Sigmoid colon (tissue), 7 donors: ENCODE results near the gene IL4I1. TPM values are rescaled to one million over a fixed set of nuclear protein-coding genes. Genes with fewer than 3 reads are reported as not detected.

Source experiments
- DNase-seq: peaks from one replicate; pipeline ENCODE4 v3.0.0-alpha.2; 2019
- H3K27ac ChIP-seq, 4 donors: fragments of 200-600 bp; sonication (generic); one replicate each; pipeline ENCODE4 v1.5.1; 2016 to 2019; ENCODE audit warnings: mild to moderate bottlenecking in 1 of 4
- H3K27me3 ChIP-seq, 3 donors: fragments of 200-600 bp; sonication (generic); one replicate each; pipeline ENCODE4 v1.5.1; 2019; ENCODE audit warnings: mild to moderate bottlenecking in 1 of 3
- H3K36me3 ChIP-seq, 4 donors: fragments of 200-600 bp; sonication (generic); one replicate each; pipeline ENCODE4 v1.5.1; 2016 to 2019
- H3K4me1 ChIP-seq, 4 donors: fragments of 200-600 bp; sonication (generic); one replicate each; pipeline ENCODE4 v1.5.1; 2017 to 2019
- H3K4me3 ChIP-seq, 4 donors: fragments of 200-600 bp; sonication (generic); one replicate each; pipeline ENCODE4 v1.5.1; 2017 to 2019; ENCODE audit warnings: mild to moderate bottlenecking in 2 of 4, moderate library complexity in 1 of 4
- H3K9me3 ChIP-seq, 4 donors: fragments of 200-600 bp in 3 of 4; sonication (generic) in 3 of 4; one replicate each; pipeline versions ENCODE4 v1.5.1 to v1.6.1; 2013 to 2019
- POLR2A ChIP-seq, 2 donors: fragments of 450-650 bp; IDR thresholded peaks; one replicate each; pipeline ENCODE4 v1.6.1; 2016; ENCODE audit warnings: antibody characterized with exemption in 2 of 2, mild to moderate bottlenecking in 2 of 2, moderate library complexity in 2 of 2
- POLR2AphosphoS5 ChIP-seq, 4 donors: sonication (generic); formaldehyde crosslinking; IDR thresholded peaks; one replicate each; pipeline ENCODE4 v1.6.1; 2017; ENCODE audit warnings: antibody characterized with exemption in 4 of 4
- WGBS, 2 donors: extraction: QIAGEN DNeasy Blood & Tissue Kit; methylation state at CpG; one replicate each; pipeline ENCODE4 v1.1.7; 2013; 5-methylcytosine and 5-hydroxymethylcytosine counted together
- intact Hi-C: fragments of 100-400 bp; cut with DNase I; formaldehyde crosslinking; loops from one replicate; pipeline ENCODE4 v1.15.1; 2023
- polyA plus RNA-seq, 3 donors: library from polyadenylated mRNA; stranded (reverse); fragments of 200-250 nt; gene quantifications; one replicate each; pipeline ENCODE4 v1.2.3, GENCODE V29; 2013
- small RNA-seq, 3 donors: library from RNA; depleted of rRNA; stranded (forward); fragments of <200 nt; gene quantifications; one replicate each; pipeline ENCODE3, GENCODE V24; 2016
- total RNA-seq, 4 donors: library from RNA; depleted of rRNA; stranded (reverse); fragments of >200 nt; gene quantifications; one replicate each; pipeline ENCODE4 v1.1.0, GENCODE V29; 2016
- donor health status: healthy with polysubstance abuse.
- donor health status: Bipolar disorder and iron deficiency.
- donor health status: healthy.

Gene IL4I1
- total and polyA plus RNA-seq, 7 donors: 0.28 to 6.8 (median 0.66) TPM

- H3K27me3 ChIP-seq: no peaks in the 10 kb centered on the region
- H3K4me1 ChIP-seq: peaks cover 0 to 16% (median 7%) of the 10 kb centered on the region in 4 donors
- 94 to 97% methylated on average over 11 of the region's 11 CpGs for WGBS, 2 donors
- no peak overlapping the region for H3K4me3 ChIP-seq
- H3K36me3 ChIP-seq: peaks cover 18 to 46% (median 36%) of the 10 kb centered on the region in 4 donors
- intact Hi-C loops: no loop called here
- TF ChIP-seq POLR2AphosphoS5 (IDR thresholded peaks at IDR 0.05) (peak in 2 of 4 donors; percentile 43 to 58), POLR2A (IDR thresholded peaks at IDR 0.05) (no peak)
- H3K27ac ChIP-seq: peak overlapping the region in 3 of 4 donors; percentile 67 to 73 (median 69)
- H3K9me3 ChIP-seq: no peaks in the 10 kb centered on the region
- no peak for DNase-seq
Measured at GRCh38 chr19:49839713-49840112, 57.0 kb downstream of the IL4I1 start.

Small RNA genes within 50 kb of the gene (small RNA-seq; reads per million reads assigned to genes)
- gene MIR4749: 0 to 0.11 (median 0.06) reads per million in 3 donors

Other genes with a start within 250 kb of the IL4I1 start
- 10 to 100 TPM; 28.2 to 59.1 (median 32.6) TPM for gene IRF3, start 231.0 kb downstream of the IL4I1 start, total RNA-seq
- gene IRF3, start 231.0 kb downstream of the IL4I1 start, polyA plus RNA-seq: 100 to 1,000 TPM in 1 of 3 donors, 10 to 100 TPM in 2; 50.9 to 125 (median 64.9) TPM
- 1 to 10 TPM; 4.6 to 9.2 (median 6.5) TPM for gene BCL2L12, start 231.0 kb downstream of the IL4I1 start, total RNA-seq
- gene BCL2L12, start 231.0 kb downstream of the IL4I1 start, polyA plus RNA-seq: 10 to 100 TPM in 2 of 3 donors, 1 to 10 TPM in 1; 9.0 to 43.6 (median 10.2) TPM
- gene PRMT1, start 219.6 kb downstream of the IL4I1 start, total RNA-seq: 100 to 1,000 TPM; 106 to 175 (median 160) TPM
- 100 to 1,000 TPM in 2 of 3 donors, 10 to 100 TPM in 1; 84.1 to 172 (median 101) TPM for gene PRMT1, start 219.6 kb downstream of the IL4I1 start, polyA plus RNA-seq
- gene ADM5, start 207.3 kb downstream of the IL4I1 start, total RNA-seq: 1 to 10 TPM in 3 of 4 donors, under 1 TPM in 1; 0.49 to 1.7 (median 1.5) TPM
- 1 to 10 TPM in 1 of 3 donors, not detected in 2; 3.1 TPM for gene ADM5, start 207.3 kb downstream of the IL4I1 start, polyA plus RNA-seq
- gene CPT1C, start 205.8 kb downstream of the IL4I1 start, total RNA-seq: 10 to 100 TPM in 1 of 4 donors, 1 to 10 TPM in 3; 3.6 to 28.5 (median 4.3) TPM
- gene CPT1C, start 205.8 kb downstream of the IL4I1 start, polyA plus RNA-seq: 1 to 10 TPM in 2 of 3 donors, under 1 TPM in 1; 0.69 to 4.2 (median 2.4) TPM
- under 1 TPM in 1 of 4 donors, not detected in 3; 0.83 TPM for gene TSKS, start 133.6 kb downstream of the IL4I1 start, total RNA-seq
- gene TSKS, start 133.6 kb downstream of the IL4I1 start, polyA plus RNA-seq: 1 to 10 TPM in 1 of 3 donors, under 1 TPM in 1, not detected in 1; 0.36 to 1.2 TPM
- 10 to 100 TPM; 48.5 to 81.1 (median 52.0) TPM for gene AP2A1, start 129.9 kb downstream of the IL4I1 start, total RNA-seq
- 10 to 100 TPM; 33.0 to 77.4 (median 40.9) TPM for gene AP2A1, start 129.9 kb downstream of the IL4I1 start, polyA plus RNA-seq
- gene FUZ, start 83.6 kb downstream of the IL4I1 start, total RNA-seq: 10 to 100 TPM; 21.0 to 32.9 (median 23.1) TPM
- gene FUZ, start 83.6 kb downstream of the IL4I1 start, polyA plus RNA-seq: 10 to 100 TPM in 2 of 3 donors, 1 to 10 TPM in 1; 7.4 to 17.4 (median 16.3) TPM
- gene MED25, start 78.6 kb downstream of the IL4I1 start, total RNA-seq: 10 to 100 TPM; 17.8 to 45.4 (median 22.4) TPM
- gene MED25, start 78.6 kb downstream of the IL4I1 start, polyA plus RNA-seq: 10 to 100 TPM; 18.0 to 43.5 (median 30.1) TPM
- 100 to 1,000 TPM in 1 of 4 donors, 10 to 100 TPM in 3; 52.2 to 105 (median 68.1) TPM for gene PTOV1, start 45.7 kb downstream of the IL4I1 start, total RNA-seq
- 10 to 100 TPM; 54.8 to 79.7 (median 62.5) TPM for gene PTOV1, start 45.7 kb downstream of the IL4I1 start, polyA plus RNA-seq
- gene PNKP, start 29.3 kb downstream of the IL4I1 start, total RNA-seq: 10 to 100 TPM; 28.2 to 44.0 (median 33.9) TPM
- gene PNKP, start 29.3 kb downstream of the IL4I1 start, polyA plus RNA-seq: 10 to 100 TPM; 27.0 to 88.8 (median 34.0) TPM
- 10 to 100 TPM; 13.6 to 16.1 (median 14.6) TPM for gene AKT1S1, start 19.5 kb downstream of the IL4I1 start, total RNA-seq
- 10 to 100 TPM; 30.3 to 55.9 (median 33.6) TPM for gene AKT1S1, start 19.5 kb downstream of the IL4I1 start, polyA plus RNA-seq
- 10 to 100 TPM; 25.0 to 41.0 (median 26.6) TPM for gene TBC1D17, start 19.2 kb downstream of the IL4I1 start, total RNA-seq
- 10 to 100 TPM; 13.4 to 29.5 (median 22.8) TPM for gene TBC1D17, start 19.2 kb downstream of the IL4I1 start, polyA plus RNA-seq
- gene ATF5, start 32.3 kb upstream of the IL4I1 start, total RNA-seq: 1 to 10 TPM; 5.3 to 7.1 (median 5.9) TPM
- gene ATF5, start 32.3 kb upstream of the IL4I1 start, polyA plus RNA-seq: 10 to 100 TPM; 18.0 to 42.3 (median 33.1) TPM
- 10 to 100 TPM; 25.0 to 32.6 (median 26.0) TPM for gene NUP62, start 32.6 kb upstream of the IL4I1 start, total RNA-seq
- gene NUP62, start 32.6 kb upstream of the IL4I1 start, polyA plus RNA-seq: 10 to 100 TPM; 10.2 to 42.6 (median 18.0) TPM
- gene SIGLEC11, start 64.3 kb upstream of the IL4I1 start, total RNA-seq: 1 to 10 TPM in 3 of 4 donors, not detected in 1; 1.4 to 2.5 (median 2.1) TPM
- 1 to 10 TPM in 1 of 3 donors, under 1 TPM in 2; 0.60 to 1.8 (median 0.66) TPM for gene SIGLEC11, start 64.3 kb upstream of the IL4I1 start, polyA plus RNA-seq
- gene VRK3, start 128.5 kb upstream of the IL4I1 start, total RNA-seq: 10 to 100 TPM; 17.4 to 30.7 (median 24.8) TPM
- 10 to 100 TPM; 31.2 to 51.6 (median 45.8) TPM for gene VRK3, start 128.5 kb upstream of the IL4I1 start, polyA plus RNA-seq
- 10 to 100 TPM in 2 of 4 donors, 1 to 10 TPM in 2; 5.8 to 13.2 (median 9.3) TPM for gene ZNF473, start 129.1 kb upstream of the IL4I1 start, total RNA-seq
- gene ZNF473, start 129.1 kb upstream of the IL4I1 start, polyA plus RNA-seq: 1 to 10 TPM in 2 of 3 donors, under 1 TPM in 1; 0.92 to 2.7 (median 1.8) TPM